ENCODE data around the gene CASP6. TPM values are rescaled to one million over a fixed set of nuclear protein-coding genes. Genes with fewer than 3 reads are reported as not detected.

CASP6 gene
- total and polyA plus RNA-seq, 2 of the 8 experiments (the other 6 are each of a cell fraction or from before 2014, with no cell fraction given): 29.5 to 35.1 TPM

GRCh38 chr4:109671350-109671749 lies 31.9 kb downstream of the CASP6 start (continued):
- TF ChIP-seq CHD7 (IDR thresholded peaks at IDR 0.05; ENCODE audit: insufficient replicate concordance, low read length) (no peak), NANOG (IDR thresholded peaks at IDR 0.05; ENCODE audit: insufficient read depth, low read depth, low read length, poor library complexity, severe bottlenecking) (no peak), ZNF274 (IDR thresholded peaks at IDR 0.05; ENCODE audit: borderline replicate concordance, extremely low read depth, low read length) (no peak), E2F6 (IDR thresholded peaks at IDR 0.05) (no peak), SIRT6 (IDR thresholded peaks at IDR 0.05; ENCODE audit: low read length) (no peak), USF2 (IDR thresholded peaks at IDR 0.05; ENCODE audit: low read length) (no peak)
